NCI-H146 (cell line): Measurements from ENCODE around the gene LYZL4.

Experiments
- DNase-seq: peaks from one replicate; lab custom pipeline; 2025; lab: John Stamatoyannopoulos, UW

The LYZL4 gene, protein sequence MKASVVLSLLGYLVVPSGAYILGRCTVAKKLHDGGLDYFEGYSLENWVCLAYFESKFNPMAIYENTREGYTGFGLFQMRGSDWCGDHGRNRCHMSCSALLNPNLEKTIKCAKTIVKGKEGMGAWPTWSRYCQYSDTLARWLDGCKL

GRCh38 chr3:42410370-42411131 is at the start of gene LYZL4:
TSS of gene LYZL4 (minus strand) at chr3:42410610. CDS start at chr3:42407251, 3,359 bp downstream.
- DNase-seq, result no peak

DNA sequence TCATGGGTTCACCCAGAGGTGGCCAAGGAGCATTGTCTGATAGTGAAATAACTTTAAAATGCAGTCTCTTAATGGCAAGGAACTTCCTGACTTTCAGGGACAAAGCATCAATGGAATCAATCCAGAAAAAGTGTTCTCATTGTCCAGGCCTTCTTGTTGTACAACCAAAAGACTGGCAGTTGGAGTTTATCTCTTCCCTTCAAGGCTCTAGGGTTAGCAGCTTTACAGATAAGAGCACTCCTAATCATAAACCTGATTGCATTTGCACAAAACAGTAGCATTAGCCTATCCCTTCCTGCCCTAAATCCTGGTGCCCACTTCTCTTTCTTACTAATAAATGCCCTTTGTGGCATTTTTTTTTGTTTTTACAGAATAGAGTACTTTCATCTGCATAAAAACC is 48.7 kb upstream of the LYZL4 start:
- DNase-seq, result no peak

- no peak for DNase-seq
Measured at GRCh38 chr3:42456211-42456610, 45.8 kb upstream of the LYZL4 start.

DNA sequence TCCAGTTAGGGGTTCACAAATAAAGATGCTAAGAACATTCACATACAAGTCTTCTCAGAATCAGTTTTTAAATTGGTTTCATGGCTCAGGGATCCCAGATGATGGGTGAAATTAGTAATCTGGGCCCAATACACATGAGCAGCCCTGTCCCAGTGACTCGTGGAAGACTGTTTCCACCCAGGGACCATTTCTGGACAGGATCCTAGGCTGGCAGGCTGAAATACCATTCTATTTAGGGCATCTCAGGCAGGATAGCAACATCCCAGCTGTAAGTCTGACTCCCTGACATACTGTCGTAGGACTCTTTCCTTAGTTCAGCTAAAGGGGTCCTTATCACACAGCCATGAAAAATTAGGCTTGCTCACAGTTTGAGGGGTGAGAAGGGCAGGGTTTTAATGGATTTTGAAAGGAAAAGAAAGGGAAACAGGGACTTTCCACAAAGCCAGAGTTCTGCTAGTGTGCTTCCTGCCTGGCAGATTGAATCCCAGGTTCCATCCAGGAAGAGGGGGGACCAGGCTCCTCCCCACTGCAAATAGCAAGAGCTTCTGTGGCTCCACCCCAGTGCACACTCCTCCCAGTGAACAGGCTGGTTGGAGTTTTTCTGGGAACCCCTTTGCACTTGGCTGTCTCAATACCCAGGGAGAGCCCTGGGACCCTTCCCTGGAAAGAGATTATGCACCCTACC is 41.3 kb upstream of the LYZL4 start:
- DNase-seq, result no peak

GRCh38 chr3:42451116-42451515 is 40.7 kb upstream of the LYZL4 start:
- no peak for DNase-seq

DNA sequence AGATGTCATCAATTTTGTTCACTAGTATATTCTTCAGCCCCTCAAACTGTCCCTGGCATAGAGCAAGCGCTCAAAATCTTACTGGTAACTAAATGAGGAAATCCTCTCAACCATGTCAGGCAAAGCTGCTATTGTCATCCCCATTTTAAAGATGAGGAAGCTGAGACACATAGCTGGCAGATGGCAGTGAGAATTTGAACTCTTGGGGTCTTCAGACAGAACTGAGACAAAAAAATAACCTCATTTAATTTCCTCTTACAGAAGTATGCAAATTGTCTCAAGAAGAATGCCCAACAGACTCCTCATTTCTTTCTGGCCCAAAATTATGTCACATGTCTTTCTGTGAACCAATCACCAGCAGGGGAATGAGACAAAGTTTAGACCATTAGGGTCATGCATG is 40.2 kb upstream of the LYZL4 start:
- no peak for DNase-seq

DNA sequence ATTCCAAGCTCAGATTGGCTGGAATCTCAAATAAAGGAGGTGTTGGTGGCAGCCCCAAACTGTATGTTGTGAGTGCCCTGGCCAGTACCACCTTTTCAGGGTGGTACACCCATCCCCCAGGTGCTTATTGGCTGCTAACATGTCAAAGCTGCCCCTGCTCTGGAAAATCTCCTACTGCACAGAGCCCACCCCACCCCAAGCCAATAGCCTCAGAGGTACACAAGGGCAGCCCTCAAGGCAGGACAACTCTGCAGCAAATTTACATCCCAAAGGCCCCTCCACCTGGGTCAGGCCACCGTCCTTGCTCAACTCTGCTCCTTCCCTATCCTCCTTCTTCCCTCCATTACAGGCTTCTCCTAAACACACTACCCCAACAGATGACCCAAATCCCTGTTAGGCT is 37.1 kb upstream of the LYZL4 start:
- DNase-seq, result no peak

- DNase-seq, result no peak
Measured at GRCh38 chr3:42446111-42447050, 36.0 kb upstream of the LYZL4 start.

DNA sequence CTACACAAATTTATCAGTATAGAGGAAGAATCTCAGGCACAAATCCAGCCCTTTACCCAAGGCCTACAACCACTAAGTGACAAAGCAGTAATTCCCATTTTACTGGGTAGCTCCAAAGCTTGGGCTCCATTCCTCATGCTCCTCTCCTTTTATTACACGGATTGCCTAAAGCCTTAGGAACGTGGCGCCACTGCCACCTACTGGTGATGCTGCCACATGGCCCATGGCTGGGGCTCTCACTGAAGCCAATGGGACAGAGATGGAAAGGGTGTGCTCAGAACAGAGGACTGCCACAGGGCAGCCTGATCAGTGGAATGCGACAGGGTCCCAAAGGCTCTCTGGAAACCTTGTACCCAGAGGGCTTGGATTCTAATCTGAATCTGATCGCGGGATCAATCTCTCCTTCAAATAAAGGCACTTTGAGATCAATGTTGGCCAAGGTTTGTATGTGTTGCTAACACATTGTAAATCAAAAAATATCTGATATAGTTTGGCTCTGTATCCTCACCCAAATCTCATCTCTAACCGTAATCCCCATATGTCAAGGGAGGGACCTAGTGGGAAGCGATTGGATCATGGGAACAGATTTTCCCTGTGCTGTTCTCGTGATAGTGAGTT is 33.5 kb upstream of the LYZL4 start:
- peak; percentile 60 for DNase-seq

DNA sequence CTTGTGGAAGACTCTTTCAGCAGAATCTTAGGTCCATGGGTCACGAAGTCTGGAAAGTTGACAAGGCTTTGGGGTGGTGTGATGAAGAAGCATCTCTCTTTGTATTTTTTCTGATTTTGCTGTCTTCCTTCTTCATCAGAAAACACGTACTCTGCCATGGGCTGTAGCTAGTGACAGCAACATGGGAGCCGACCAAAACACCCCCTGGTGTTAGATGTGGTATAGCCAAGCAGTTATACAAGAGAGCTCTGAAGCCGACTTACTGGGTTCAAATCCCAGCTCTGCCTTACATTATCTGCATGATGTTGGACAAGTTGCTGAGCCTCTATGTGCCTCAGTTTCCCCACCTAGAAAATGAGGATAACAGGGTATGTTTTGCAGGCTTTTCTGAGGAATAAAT is 32.9 kb upstream of the LYZL4 start:
- no peak for DNase-seq

DNA sequence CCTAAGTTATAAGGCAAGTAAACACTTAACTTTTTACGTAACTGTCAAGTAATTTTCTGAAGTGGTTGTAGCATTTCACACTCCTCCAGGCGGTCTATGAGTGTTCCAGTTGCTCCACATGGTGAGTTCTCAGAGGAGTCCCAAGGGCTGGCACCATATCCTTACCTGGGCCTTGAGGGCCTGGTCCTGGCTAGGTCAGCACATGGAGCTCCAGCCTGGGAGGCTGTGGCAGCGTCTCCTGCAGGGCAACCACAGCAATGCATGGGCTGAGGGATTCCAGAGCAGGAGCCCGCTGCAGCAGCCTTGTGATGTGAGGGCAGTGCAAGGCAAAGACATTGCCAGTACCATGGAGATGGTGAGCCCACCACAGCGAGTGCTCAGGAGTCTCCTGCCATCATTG is 32.2 kb upstream of the LYZL4 start:
- DNase-seq, result no peak

DNA sequence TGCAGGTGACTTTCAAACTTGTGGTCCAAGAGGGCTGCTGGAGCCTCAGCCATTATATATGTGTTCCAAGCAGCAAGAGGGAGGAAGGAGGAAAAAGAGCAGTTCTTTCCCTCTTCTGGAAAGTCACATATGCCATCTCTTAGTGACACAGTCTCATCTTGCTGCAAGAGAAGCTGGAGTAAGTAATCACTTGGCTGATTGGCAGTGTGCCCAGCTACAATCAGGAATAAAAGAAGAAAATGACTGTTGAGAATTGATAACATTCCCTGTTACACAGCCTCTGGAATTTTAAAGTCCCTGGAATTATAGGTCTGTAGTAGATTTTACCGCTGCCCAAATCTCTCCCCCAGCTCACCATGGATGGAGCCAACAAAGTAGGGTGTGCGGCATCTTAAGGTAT is 31.4 kb upstream of the LYZL4 start:
- DNase-seq, result no peak

DNA sequence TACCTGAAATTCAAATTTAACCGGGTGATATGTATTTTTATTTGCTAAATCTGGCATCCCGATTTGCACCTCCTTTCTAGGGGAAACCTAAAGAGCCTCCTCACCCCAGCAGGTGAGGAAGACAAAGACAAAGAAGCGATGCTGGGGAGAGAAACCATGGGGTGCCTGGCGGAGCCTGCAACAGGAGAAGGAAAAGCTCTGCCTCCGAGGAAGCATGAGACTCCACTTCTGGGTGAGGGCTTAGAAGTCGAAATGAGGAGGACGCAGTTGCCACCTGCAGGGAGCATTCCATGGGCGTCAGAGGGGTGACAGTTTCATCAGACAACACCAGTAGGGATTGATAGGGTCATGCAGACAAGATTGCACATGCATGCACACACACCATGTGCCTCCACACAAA is 30.5 kb upstream of the LYZL4 start:
- no peak for DNase-seq

DNA sequence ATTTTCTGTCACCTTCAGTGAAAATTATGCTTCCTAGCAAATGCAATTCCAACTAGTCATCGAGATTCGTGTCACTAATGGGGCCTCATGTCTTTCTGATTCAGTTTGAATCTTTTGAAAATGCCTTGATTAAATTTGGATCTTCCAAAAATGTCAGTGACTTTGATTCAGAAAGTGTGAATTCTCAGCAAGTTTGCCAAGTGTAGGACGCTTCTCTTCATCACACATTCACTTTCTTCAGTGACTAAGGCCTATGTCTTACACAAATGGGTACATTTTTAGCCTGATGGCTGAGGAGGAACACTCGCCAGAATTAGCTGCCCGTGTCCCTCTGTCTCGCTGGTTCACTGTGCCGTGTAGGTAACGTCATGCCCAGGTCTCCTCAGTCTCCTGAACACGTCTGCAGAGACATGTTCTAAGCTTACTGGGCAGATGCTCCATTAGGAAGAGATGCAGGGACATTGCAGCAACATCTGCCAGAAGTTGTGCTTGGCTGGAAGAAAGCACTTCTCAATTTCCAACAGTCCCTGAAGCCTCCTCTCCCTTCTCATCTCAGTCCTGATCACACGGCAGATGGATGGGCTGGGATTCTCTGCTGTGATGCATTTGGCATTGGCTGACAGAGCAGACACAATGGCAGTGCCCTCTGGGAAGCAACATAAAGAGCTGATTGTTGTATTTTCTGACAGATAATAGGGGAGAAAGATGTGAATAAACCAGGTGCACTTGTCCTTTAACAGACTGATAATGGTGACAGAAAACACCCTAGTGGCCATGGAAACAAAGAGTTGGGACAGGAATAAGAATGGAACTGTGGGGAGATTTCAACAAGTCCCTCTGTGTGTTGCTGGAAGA is 29.1 kb upstream of the LYZL4 start:
- DNase-seq, result no peak

GRCh38 chr3:42438758-42439157 is 28.3 kb upstream of the LYZL4 start:
- no peak for DNase-seq

- DNase-seq, result no peak
Measured at GRCh38 chr3:42438193-42438592, 27.8 kb upstream of the LYZL4 start.

DNA sequence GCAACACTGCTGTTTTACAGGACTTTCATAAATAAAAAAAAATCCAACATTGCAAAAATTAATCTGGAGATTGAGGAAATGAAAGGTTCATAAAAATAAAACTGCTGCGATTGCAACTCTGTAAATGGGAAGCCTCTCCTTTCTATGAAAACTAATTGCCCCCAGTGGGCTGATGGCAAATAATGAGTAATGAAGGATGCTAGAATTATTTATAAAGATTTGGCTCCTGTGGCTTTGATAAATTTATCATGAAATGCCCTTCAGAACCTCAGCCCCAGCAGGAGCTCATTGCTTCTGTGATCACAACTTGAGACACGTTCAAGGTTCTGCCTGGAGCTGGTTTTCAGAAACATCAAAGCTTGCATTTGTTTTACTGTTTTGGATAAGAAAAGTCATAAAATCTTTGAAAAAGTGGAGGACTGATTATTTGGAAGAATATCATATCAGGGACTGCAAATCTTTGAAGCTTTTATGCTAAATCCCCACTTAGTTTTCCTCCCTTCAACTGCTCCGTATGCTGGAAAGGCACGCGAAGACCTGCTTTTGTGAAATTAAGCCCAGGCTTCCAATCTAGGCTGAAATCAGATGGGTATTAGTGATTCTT is 24.5 kb upstream of the LYZL4 start:
- DNase-seq, result no peak

DNA sequence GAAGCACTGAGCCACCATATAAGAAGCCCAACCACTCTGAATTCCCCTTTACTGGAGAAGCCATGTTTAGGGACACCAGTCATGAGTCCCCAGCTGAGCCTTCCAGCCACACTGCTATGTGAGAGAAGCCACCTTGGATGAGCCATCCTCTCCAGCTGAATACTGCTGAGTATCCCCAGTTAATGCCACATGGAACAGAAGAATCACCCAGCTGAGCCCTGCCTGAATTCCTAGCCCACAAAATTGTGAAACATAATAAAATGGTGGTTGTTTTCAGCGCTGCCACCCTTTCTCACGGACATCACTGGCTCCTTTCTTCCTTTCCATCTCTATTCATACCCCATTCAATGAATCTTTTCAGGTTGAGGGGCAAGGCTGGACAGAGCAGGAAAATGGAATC is 22.1 kb upstream of the LYZL4 start:
- DNase-seq, result no peak

GRCh38 chr3:42430781-42431532 is 20.5 kb upstream of the LYZL4 start:
- no peak for DNase-seq

- DNase-seq, result no peak
Measured at GRCh38 chr3:42428830-42429229, 18.4 kb upstream of the LYZL4 start.
